GM12878 (cell line): ENCODE data around the gene ANKRD28. TPM values are rescaled to one million over a fixed set of nuclear protein-coding genes. Genes with fewer than 3 reads are reported as not detected.

Experiments used
- ATF7 ChIP-seq: fragments of 450-650 bp; IDR thresholded peaks from 2 replicates; pipeline ENCODE4 v1.6.1; 2016; ENCODE audit warnings: low read depth, mild to moderate bottlenecking
- CREB1 ChIP-seq: IDR thresholded peaks from 2 replicates; pipeline ENCODE4 v1.6.1; 2012; ENCODE audit warnings: low read depth, mild to moderate bottlenecking, inconsistent platforms
- FOXK2 ChIP-seq: fragments of 450-650 bp; IDR thresholded peaks from 2 replicates; pipeline ENCODE4 v1.6.1; 2017; ENCODE audit warnings: mild to moderate bottlenecking, moderate library complexity
- MAX ChIP-seq: IDR thresholded peaks from 2 replicates; pipeline ENCODE4 v1.6.1; 2012; ENCODE audit warnings: low read depth, low read length, improper control_type of control experiment
- MEF2B ChIP-seq: fragments of 450-650 bp; IDR thresholded peaks from 2 replicates; pipeline ENCODE4 v1.6.1; 2018; ENCODE audit warnings: mild to moderate bottlenecking, moderate library complexity; ENCODE audit not compliant: partially characterized antibody, poor library complexity, severe bottlenecking
- MYC ChIP-seq: IDR thresholded peaks from 2 replicates; pipeline ENCODE4 v1.6.1; 2011; ENCODE audit warnings: mild to moderate bottlenecking, low read length, moderate library complexity, inconsistent platforms; ENCODE audit not compliant: insufficient read depth, insufficient replicate concordance, insufficient read length, severe bottlenecking
- NFIC ChIP-seq: IDR thresholded peaks from 2 replicates; pipeline ENCODE4 v1.6.1; 2012; ENCODE audit warnings: low read depth, mild to moderate bottlenecking, inconsistent platforms, low read length, moderate library complexity
- NKRF ChIP-seq: fragments of 450-650 bp; conservative IDR thresholded peaks from 2 replicates; pipeline ENCODE4 v1.6.1; 2017; ENCODE audit warnings: mild to moderate bottlenecking, moderate library complexity
- NRF1 ChIP-seq: conservative IDR thresholded peaks from 2 replicates; pipeline ENCODE4 v1.6.1; 2011; ENCODE audit warnings: mild to moderate bottlenecking, low read depth, low read length, improper control_type of control experiment
- POLR2AphosphoS2 ChIP-seq: IDR thresholded peaks from 2 replicates; pipeline ENCODE4 v1.6.1; 2011; ENCODE audit warnings: low read depth, mild to moderate bottlenecking, low read length, improper control_type of control experiment, moderate library complexity
- SPI1 ChIP-seq: IDR thresholded peaks from 2 replicates; pipeline ENCODE4 v1.6.1; 2011; ENCODE audit warnings: low read depth, mild to moderate bottlenecking, low read length, moderate library complexity, borderline replicate concordance; ENCODE audit not compliant: insufficient read depth
- SREBF2 ChIP-seq: IDR thresholded peaks from 2 replicates; pipeline ENCODE4 v1.6.1; 2012; ENCODE audit warnings: mild to moderate bottlenecking, low read length
- TAF1 ChIP-seq: IDR thresholded peaks from 2 replicates; pipeline ENCODE4 v1.6.1; 2011; ENCODE audit warnings: mild to moderate bottlenecking, low read depth, low read length, borderline replicate concordance
- TCF12 ChIP-seq: IDR thresholded peaks from 2 replicates; pipeline ENCODE4 v1.6.1; 2011; ENCODE audit warnings: low read depth, mild to moderate bottlenecking, low read length
- TCF3 ChIP-seq: IDR thresholded peaks from 2 replicates; pipeline ENCODE4 v1.6.1; 2012; ENCODE audit warnings: low read depth, mild to moderate bottlenecking, low read length, borderline replicate concordance; ENCODE audit not compliant: insufficient read depth
- YBX1 ChIP-seq: fragments of 450-650 bp; IDR thresholded peaks from 2 replicates; pipeline ENCODE4 v1.6.1; 2016; ENCODE audit warnings: antibody characterized with exemption
- ZBTB4 ChIP-seq: fragments of 450-650 bp; formaldehyde crosslinking; IDR thresholded peaks from 2 replicates; pipeline ENCODE4 v1.4.0; 2022; ENCODE audit warnings: mild to moderate bottlenecking, moderate library complexity
- ZNF24 ChIP-seq: fragments of 450-650 bp; IDR thresholded peaks from 2 replicates; pipeline ENCODE4 v1.6.1; 2017; ENCODE audit warnings: antibody characterized with exemption, mild to moderate bottlenecking
- ZNF384 ChIP-seq: IDR thresholded peaks from 2 replicates; pipeline ENCODE4 v1.6.1; 2012; ENCODE audit warnings: low read depth, mild to moderate bottlenecking, low read length, improper control_type of control experiment, borderline replicate concordance
- ZNF622 ChIP-seq: fragments of 450-650 bp; IDR thresholded peaks from 2 replicates; pipeline ENCODE4 v1.6.1; 2017; ENCODE audit warnings: mild to moderate bottlenecking, inconsistent platforms
- ZNF687 ChIP-seq: fragments of 450-650 bp; IDR thresholded peaks from 2 replicates; pipeline ENCODE4 v1.6.1; 2017; ENCODE audit warnings: mild to moderate bottlenecking, moderate library complexity
- polyA plus RNA-seq, 11 experiments: library from polyadenylated mRNA; depleted of rRNA in 4 of 11; unstranded in 6 of 11; stranded (reverse) in 5 of 11; fragments of >200 nt; fragmentation: Nextera tagmentation in 4 of 11; fragmentation: Illumina TruSeq in 1 of 11; extraction: Ambion mirVana in 4 of 11; extraction: Trizol in 1 of 11; gene quantifications; 1 replicate in 1 of 11; 2 replicates in 10 of 11; pipeline versions ENCODE4 v1.2.1 to v1.2.3, GENCODE V29; 2011 to 2016; ENCODE audit warnings: inconsistent platforms in 2 of 11, missing spikeins in 2 of 11, low read depth in 1 of 11
- total RNA-seq, 4 experiments: library from RNA; depleted of rRNA in 3 of 4; stranded (reverse); fragments of >200 nt in 3 of 4; fragmentation: Illumina TruSeq in 1 of 4; extraction: Trizol in 1 of 4; gene quantifications; 2 replicates each; pipeline versions ENCODE4 v1.2.1 to v1.2.3, GENCODE V29; 2013 to 2021

The ANKRD28 gene
- total and polyA plus RNA-seq, 10 of the 15 experiments (the other 5 are each of a cell fraction or from before 2014, with no cell fraction given) = 11.2 to 105 (median 38.3) TPM

GRCh38 chr3:15795651-15796308, 2.0 kb downstream of the ANKRD28 start (continued):
- TF ChIP-seq ZNF24 (0 out of 2 replicates have a peak, but pooled peaks have one; percentile 14), ATF7 (peak; percentile 77), FOXK2 (no peak), ZBTB4 (CRISPR knock-in tag) (no peak), NFIC (peak; percentile 64; the same call in 1 of the 2 replicates), ZNF687 (no peak), NRF1 (no peak), ZNF384 (no peak), SPI1 (0 out of 2 replicates have a peak, but pooled peaks have one; percentile 26), NKRF (peak; percentile 68), MYC (no peak), SREBF2 (no peak), TAF1 (no peak), CREB1 (peak; percentile 13; the same call in 1 of the 2 replicates), ZNF622 (no peak), TCF3 (no peak), MEF2B (peak; percentile 57), YBX1 (no peak), MAX (no peak), TCF12 (no peak), POLR2AphosphoS2 (no peak)
